ENCODE measurements around the gene PLGRKT. TPM values are rescaled to one million over a fixed set of nuclear protein-coding genes. Genes with fewer than 3 reads are reported as not detected.
"Not testable (repeated sequence)": the region's sequence is repeated elsewhere in the genome, so short reads cannot be mapped to it uniquely, and the experiment has no call there.

Gene PLGRKT
- total and polyA plus RNA-seq, 8 donors: 18.9 to 28.2 (median 22.2) TPM

- DNase-seq: no peak
- Histone ChIP-seq H3K9me3 (peaks cover 0 to 14% of the 10 kb centered on the region in 2 donors), H3K4me3 (no peak overlapping the region), H3K27ac (no peak overlapping the region), H3K36me3 (peaks cover 0 to 6% of the 10 kb centered on the region in 2 donors), H3K4me1 (no peaks in the 10 kb centered on the region), H3K27me3 (no peaks in the 10 kb centered on the region)
- ATAC-seq: no peak
- no peak for TF ChIP-seq CTCF (IDR thresholded peaks at IDR 0.05)
- intact Hi-C loops (cut with DNase I): no loop called here
These were observed 85.0 kb downstream of the PLGRKT start for GRCh38 chr9:5352637-5353248.

- ATAC-seq: peak; percentile 100
- DNase-seq: peak in 1 of 4 donors; percentile 5
- H3K36me3 ChIP-seq; H3K9me3 ChIP-seq; intact Hi-C loops (cut with DNase I); H3K27me3 ChIP-seq; H3K4me3 ChIP-seq; H3K4me1 ChIP-seq; H3K27ac ChIP-seq: not testable (repeated sequence)
These were observed 98.4 kb downstream of the PLGRKT start, which contains the start of gene RLN1 for GRCh38 chr9:5338992-5339981. Gene RLN1 (minus strand): TSS chr9:5339876. CDS start chr9:5339746, 130 bp downstream.

GRCh38 chr9:5336688-5337087, 101.0 kb downstream of the PLGRKT start:
- ATAC-seq (no peak), DNase-seq (no peak)
- Histone ChIP-seq H3K9me3 (no peaks in the 10 kb centered on the region), H3K27ac (no peak overlapping the region), H3K27me3 (no peaks in the 10 kb centered on the region), H3K4me3 (no peak overlapping the region), H3K36me3 (no peaks in the 10 kb centered on the region), H3K4me1 (no peaks in the 10 kb centered on the region)
- intact Hi-C loops (cut with DNase I): no loop called here
- TF ChIP-seq CTCF (IDR thresholded peaks at IDR 0.05): no peak

- H3K4me1 ChIP-seq; H3K27me3 ChIP-seq; ATAC-seq; H3K4me3 ChIP-seq; H3K9me3 ChIP-seq; H3K27ac ChIP-seq; DNase-seq; intact Hi-C loops (cut with DNase I); H3K36me3 ChIP-seq: not testable (repeated sequence)
These were observed 106.4 kb downstream of the PLGRKT start for GRCh38 chr9:5331276-5331675.

- Histone ChIP-seq H3K27ac (no peak overlapping the region), H3K4me1 (no peaks in the 10 kb centered on the region), H3K9me3 (no peaks in the 10 kb centered on the region), H3K36me3 (no peaks in the 10 kb centered on the region), H3K4me3 (no peak overlapping the region), H3K27me3 (no peaks in the 10 kb centered on the region)
- intact Hi-C loops (cut with DNase I): no loop called here
- TF ChIP-seq CTCF (IDR thresholded peaks at IDR 0.05): no peak
- DNase-seq: peak; percentile 4 to 78 (median 56)
- ATAC-seq: peak; percentile 92
These were observed 110.7 kb downstream of the PLGRKT start for GRCh38 chr9:5326893-5327548.

GRCh38 chr9:5326187-5326586, 111.5 kb downstream of the PLGRKT start:
- ATAC-seq (no peak), DNase-seq (no peak)
- intact Hi-C loops (cut with DNase I): no loop called here
- no peak for TF ChIP-seq CTCF (IDR thresholded peaks at IDR 0.05)
- H3K9me3 ChIP-seq: no peaks in the 10 kb centered on the region
- H3K4me3 ChIP-seq: no peak overlapping the region
- no peaks in the 10 kb centered on the region for H3K4me1 ChIP-seq
- no peaks in the 10 kb centered on the region for H3K27me3 ChIP-seq
- H3K27ac ChIP-seq: no peak overlapping the region
- no peaks in the 10 kb centered on the region for H3K36me3 ChIP-seq

- H3K9me3 ChIP-seq; H3K36me3 ChIP-seq; DNase-seq; H3K27me3 ChIP-seq; H3K4me3 ChIP-seq; H3K27ac ChIP-seq; ATAC-seq; H3K4me1 ChIP-seq; intact Hi-C loops (cut with DNase I): not testable (repeated sequence)
These were observed 116.1 kb downstream of the PLGRKT start for GRCh38 chr9:5321601-5322000.
